NCI-H82 treated with DMSO at 0.1 percent for 48 hours (cell line): ENCODE data around the gene PTEN.
A peak's percentile ranks its signal among the peaks of the same experiment; 100 is the strongest.
"Not testable (repeated sequence)": the region's sequence is repeated elsewhere in the genome, so short reads cannot be mapped to it uniquely, and the experiment has no call there.

Experiments
- DNase-seq: peaks from one replicate; lab custom pipeline; 2025; ENCODE audit not compliant: unreplicated experiment; lab: John Stamatoyannopoulos, UW

The PTEN gene

GRCh38 chr10:87845624-87845998, 17.8 kb upstream of the PTEN start:
- no peak for DNase-seq

DNA sequence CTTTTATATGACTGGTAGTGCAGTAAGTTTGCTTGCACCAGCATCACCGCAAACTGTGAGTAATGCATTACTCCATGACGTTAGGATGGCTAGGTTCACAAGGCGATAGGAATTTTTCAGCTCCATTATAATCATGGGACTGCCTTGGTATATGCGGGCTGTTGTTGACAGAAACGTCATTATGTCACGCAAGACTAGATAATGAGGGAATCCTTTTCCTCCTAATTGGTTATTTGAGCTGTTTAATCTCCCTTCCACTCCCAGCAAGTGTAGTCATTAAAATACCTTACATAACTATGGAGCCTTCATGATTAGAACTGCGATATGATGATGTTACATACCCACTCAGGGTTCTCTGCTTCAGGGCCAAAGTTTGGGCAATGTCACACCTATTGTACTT, 17.4 kb upstream of the PTEN start:
- DNase-seq, result no peak

DNA sequence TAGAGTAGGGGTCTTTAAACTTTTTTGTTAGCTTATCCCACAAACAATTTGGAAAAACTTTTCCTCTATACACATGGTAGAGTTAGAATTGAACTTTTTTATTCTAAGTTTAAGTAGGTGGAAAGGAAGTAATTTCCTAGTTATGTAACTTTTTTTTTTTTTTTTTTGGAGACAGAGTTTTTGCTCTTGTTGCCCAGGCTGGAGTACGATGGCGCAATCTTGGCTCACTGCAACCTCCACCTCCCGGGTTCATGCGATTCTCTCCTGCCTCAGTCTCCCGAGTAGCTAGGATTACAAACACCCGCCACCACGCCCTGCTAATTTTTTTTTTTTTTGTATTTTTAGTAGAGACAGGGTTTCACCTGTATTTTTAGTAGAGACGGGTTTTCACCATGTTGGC, 16.7 kb upstream of the PTEN start:
- not testable (repeated sequence) for DNase-seq

GRCh38 chr10:87847550-87847949, 15.9 kb upstream of the PTEN start:
- no peak for DNase-seq

DNA sequence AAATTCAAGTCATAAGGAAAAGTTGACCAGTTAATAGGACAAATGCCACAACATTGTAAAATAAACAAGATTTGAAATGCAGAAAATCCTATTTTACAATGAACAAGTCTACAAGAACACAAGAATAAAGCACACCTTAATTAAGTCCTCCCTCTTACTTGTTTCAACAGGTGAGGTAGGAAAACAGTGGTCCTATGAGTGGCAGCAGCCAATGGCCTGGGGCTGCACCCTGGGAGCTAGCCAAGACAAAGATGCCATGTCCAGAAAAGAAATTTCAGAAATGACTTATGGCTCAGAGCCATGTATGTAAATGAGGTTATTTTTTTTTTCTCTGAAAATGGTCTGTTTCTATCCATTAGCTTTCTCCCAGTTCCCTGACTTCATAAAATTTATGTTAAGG, 14.4 kb upstream of the PTEN start:
- DNase-seq, result no peak

GRCh38 chr10:87850742-87851205, 12.7 kb upstream of the PTEN start:
- DNase-seq, result peak; percentile 25

DNA sequence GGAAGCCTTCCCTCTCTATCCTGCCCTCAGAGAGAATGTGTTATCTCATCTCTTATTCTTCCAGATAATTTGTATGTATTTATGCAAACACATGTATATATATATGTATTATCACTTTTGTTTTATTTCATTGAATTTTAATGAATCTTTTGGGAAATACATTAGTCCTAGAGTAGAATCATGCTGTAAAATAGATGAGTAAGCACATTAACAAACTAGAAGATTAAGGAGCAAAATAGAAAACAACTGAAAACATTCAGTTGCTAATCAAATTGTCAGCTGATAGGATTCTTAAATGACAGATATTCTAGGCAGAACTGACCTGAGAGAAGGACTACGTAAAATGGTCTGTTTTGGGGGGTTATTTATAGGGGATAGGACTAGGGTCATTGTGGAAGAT, 11.3 kb upstream of the PTEN start:
- DNase-seq, result no peak

DNA sequence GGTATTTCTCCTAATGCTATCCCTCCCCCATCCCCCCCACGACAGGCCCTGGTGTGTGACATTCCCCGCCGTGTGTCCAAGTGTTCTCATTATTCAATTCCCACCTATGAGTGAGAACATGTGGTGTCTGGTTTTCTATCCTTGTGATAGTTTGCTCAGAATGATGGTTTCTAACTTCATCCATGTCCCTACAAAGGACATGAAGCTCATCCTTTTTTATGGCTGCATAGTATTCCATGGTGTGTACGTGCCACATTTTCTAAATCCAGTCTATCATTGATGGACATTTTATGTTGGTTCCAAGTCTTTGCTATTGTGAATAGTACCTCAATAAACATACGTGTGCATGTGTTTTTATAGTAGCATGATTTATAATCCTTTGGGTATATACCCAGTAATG, 8.2 kb upstream of the PTEN start:
- not testable (repeated sequence) for DNase-seq

DNA sequence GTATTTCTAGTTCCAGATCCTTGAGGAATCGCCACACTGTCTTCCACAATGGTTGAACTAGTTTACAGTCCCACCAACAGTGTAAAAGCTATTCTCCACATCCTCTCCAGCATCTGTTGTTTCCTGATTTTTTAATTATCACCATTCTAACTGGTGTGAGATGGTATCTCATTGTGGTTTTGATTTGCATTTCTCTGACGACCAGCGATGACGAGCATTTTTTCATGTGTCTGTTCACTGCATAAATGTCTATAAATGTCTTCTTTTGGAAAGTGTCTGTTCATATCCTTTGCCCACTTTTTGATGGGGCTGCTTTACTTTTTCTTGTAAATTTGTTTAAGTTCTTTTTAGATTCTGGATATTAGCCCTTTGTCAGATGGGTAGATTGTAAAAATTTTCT, 7.8 kb upstream of the PTEN start:
- DNase-seq, result not testable (repeated sequence)

- peak; percentile 8 for DNase-seq
These were observed 3.1 kb upstream of the PTEN start for GRCh38 chr10:87860156-87860795.

DNA sequence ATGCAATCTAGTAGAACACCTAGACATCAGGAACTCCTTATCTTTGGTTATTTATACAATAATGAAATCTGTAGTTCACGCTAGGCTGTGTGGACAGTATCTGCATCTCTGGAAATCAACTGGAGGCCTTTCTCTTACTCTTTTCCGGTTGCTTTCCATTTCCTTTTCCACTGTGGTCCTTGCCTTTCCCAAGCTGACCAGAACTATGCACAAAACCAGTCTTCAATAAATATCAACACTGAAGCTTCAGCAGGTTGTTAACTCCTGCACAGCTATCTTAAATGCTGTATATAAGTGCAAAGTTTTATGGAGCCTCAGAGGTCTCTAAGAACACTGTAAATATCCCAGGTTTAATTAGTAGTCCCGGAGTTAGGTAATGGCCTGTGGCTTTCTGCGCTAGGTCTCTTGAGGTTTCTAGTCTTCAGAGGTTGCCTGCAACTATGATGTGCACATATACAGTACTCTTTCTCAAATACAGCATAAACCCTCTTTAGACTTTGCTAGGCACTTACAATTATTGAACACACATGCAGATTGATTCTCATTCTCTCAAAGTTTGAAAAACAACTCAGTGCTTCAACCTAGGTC, 2.5 kb upstream of the PTEN start:
- no peak for DNase-seq

DNA sequence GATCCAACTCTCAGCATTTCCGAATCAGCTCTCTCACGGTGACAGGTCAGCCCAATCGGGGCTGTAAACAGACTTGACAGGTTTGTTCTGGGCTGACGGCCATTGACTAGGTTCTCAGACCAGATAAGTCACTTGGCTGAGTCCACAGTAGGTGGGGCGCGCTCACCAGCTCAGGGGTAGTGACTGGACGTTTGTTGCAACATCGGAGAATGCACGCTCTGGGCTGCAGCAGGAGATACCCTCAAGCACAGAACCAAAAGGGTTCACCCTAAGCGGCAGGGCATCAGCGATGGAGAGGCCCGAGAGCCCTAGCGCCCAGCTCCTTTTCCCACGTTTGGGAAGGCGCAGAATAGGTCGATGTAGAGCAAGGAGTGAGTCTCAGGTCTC, 1.9 kb upstream of the PTEN start:
- DNase-seq, result no peak

- DNase-seq, result peak; percentile 9
These were observed 1.3 kb upstream of the PTEN start for GRCh38 chr10:87861953-87862678.

GRCh38 chr10:87862679-87863052, 759 bp upstream of the PTEN start:
- DNase-seq, result no peak

GRCh38 chr10:87863951-87864495, 598 bp downstream of the PTEN start:
- not testable (repeated sequence) for DNase-seq

GRCh38 chr10:87864496-87865059, 1.2 kb downstream of the PTEN start:
- peak; percentile 20 for DNase-seq

- no peak for DNase-seq
These were observed 1.9 kb downstream of the PTEN start for GRCh38 chr10:87865241-87865881.

DNA sequence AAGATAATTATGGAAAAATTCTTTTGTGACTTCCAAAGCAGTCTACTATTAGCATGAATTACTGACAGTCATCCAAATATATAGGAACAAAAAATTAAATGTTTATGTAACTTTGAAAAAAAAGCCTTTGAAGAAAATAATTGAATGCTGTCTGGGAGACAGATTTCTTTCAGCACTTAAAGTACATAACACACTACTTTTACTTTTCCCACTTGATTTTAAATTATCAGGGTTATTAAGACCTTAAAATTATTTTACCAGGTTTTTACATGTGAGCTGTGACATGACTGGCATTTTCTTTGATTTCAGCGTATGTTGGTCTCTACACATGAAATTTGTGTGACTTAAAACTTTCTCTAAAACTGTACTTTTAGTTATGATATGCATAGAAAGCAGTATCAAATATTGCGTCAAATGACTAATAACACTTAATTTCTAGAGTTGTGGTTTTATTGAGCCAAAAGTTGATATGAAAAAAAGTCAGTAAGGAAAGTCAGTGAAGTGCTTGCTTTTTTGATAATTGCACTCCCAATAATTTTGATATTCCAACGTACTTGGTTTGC, 3.1 kb downstream of the PTEN start:
- no peak for DNase-seq

GRCh38 chr10:87867453-87867852, 4.0 kb downstream of the PTEN start:
- no peak for DNase-seq

- no peak for DNase-seq
These were observed 4.9 kb downstream of the PTEN start for GRCh38 chr10:87868277-87868676.

DNA sequence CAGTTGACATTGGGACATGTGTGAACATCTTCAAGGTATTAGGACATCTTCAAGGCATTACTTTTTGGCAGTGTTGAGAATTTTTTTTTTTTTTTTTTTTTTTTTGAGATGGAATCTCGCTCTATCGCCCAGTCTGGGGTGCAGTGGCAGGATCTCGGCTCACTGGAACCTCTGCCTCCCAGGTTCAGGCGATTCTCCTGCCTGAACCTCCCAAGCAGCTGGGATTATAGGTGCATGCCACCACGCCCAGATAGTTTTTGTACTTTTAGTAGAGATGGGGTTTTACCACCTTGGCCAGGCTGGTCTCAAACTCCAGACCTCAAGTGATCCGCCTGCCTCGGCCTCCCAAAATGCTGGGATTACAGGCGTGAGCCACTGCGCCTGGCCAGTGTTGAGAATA, 5.7 kb downstream of the PTEN start:
- not testable (repeated sequence) for DNase-seq
